ACC112 (cell line): ENCODE results near the gene GFRA3.

Source experiments
- H2AFZ ChIP-seq: fragments of 200-600 bp; sonication (generic); one replicate; pipeline ENCODE4 v1.6.0; 2017; ENCODE audit warnings: antibody characterized with exemption, low read length; ENCODE audit not compliant: unreplicated experiment
- H3K27ac ChIP-seq: fragments of 200-600 bp; sonication (generic); 2 replicates; pipeline ENCODE4 v1.5.1; 2014; ENCODE audit warnings: low read depth, mild to moderate bottlenecking, antibody characterized with exemption, low read length, moderate library complexity
- H3K27me3 ChIP-seq: fragments of 200-600 bp; sonication (generic); 2 replicates; pipeline ENCODE4 v1.6.1; 2014; ENCODE audit warnings: mild to moderate bottlenecking, antibody characterized with exemption, low read length, moderate library complexity, mixed read lengths; ENCODE audit not compliant: insufficient read depth
- H3K36me3 ChIP-seq: fragments of 200-600 bp; sonication (generic); 2 replicates; pipeline ENCODE4 v1.6.1; 2016; ENCODE audit warnings: mild to moderate bottlenecking, antibody characterized with exemption, low read length, moderate library complexity, mixed read lengths; ENCODE audit not compliant: insufficient read depth
- H3K4me1 ChIP-seq: fragments of 200-600 bp; sonication (generic); one replicate; pipeline ENCODE4 v1.6.1; 2016; ENCODE audit warnings: low read length, mixed read lengths; ENCODE audit not compliant: insufficient read depth, unreplicated experiment, control insufficient read depth
- H3K4me3 ChIP-seq: fragments of 200-600 bp; sonication (generic); 2 replicates; pipeline ENCODE4 v1.5.1; 2014; ENCODE audit warnings: mild to moderate bottlenecking, low read depth, low read length
- H3K79me2 ChIP-seq: fragments of 200-600 bp; sonication (generic); one replicate; pipeline ENCODE4 v1.6.0; 2016; ENCODE audit warnings: low read length; ENCODE audit not compliant: control insufficient read depth, unreplicated experiment, insufficient read depth

The GFRA3 gene

GRCh38 chr5:138276402-138277054, 2.1 kb upstream of the GFRA3 start:
- Histone ChIP-seq H3K79me2 (no peaks in the 10 kb centered on the region), H3K36me3 (no peaks in the 10 kb centered on the region), H2AFZ (no peak overlapping the region), H3K4me3 (no peak overlapping the region), H3K4me1 (no peaks in the 10 kb centered on the region), H3K27ac (no peak overlapping the region), H3K27me3 (peaks cover 20% of the 10 kb centered on the region)

- peaks cover 20% of the 10 kb centered on the region for H3K27me3 ChIP-seq
- H3K36me3 ChIP-seq = no peaks in the 10 kb centered on the region
- no peaks in the 10 kb centered on the region for H3K79me2 ChIP-seq
- no peaks in the 10 kb centered on the region for H3K4me1 ChIP-seq
- no peak overlapping the region for H3K4me3 ChIP-seq
- no peak overlapping the region for H3K27ac ChIP-seq
- H2AFZ ChIP-seq = no peak overlapping the region
These were observed 1.5 kb upstream of the GFRA3 start for GRCh38 chr5:138275895-138276294.

- H3K4me1 ChIP-seq = no peaks in the 10 kb centered on the region
- H2AFZ ChIP-seq = no peak overlapping the region
- H3K36me3 ChIP-seq = no peaks in the 10 kb centered on the region
- H3K4me3 ChIP-seq = no peak overlapping the region
- no peaks in the 10 kb centered on the region for H3K79me2 ChIP-seq
- no peak overlapping the region for H3K27ac ChIP-seq
- peaks cover 20% of the 10 kb centered on the region for H3K27me3 ChIP-seq
These were observed 960 bp upstream of the GFRA3 start for GRCh38 chr5:138275379-138275782.

- H3K27me3 ChIP-seq = peaks cover 20% of the 10 kb centered on the region
- no peak overlapping the region for H2AFZ ChIP-seq
- H3K4me3 ChIP-seq = peak overlapping the region; percentile 62
- no peaks in the 10 kb centered on the region for H3K79me2 ChIP-seq
- H3K36me3 ChIP-seq = no peaks in the 10 kb centered on the region
- H3K27ac ChIP-seq = no peak overlapping the region
- H3K4me1 ChIP-seq = no peaks in the 10 kb centered on the region
These were observed 610 bp downstream of the GFRA3 start for GRCh38 chr5:138273834-138274188.

GRCh38 chr5:138272681-138273080, 1.7 kb downstream of the GFRA3 start:
- Histone ChIP-seq H3K27ac (no peak overlapping the region), H3K4me3 (no peak overlapping the region), H2AFZ (no peak overlapping the region), H3K36me3 (no peaks in the 10 kb centered on the region), H3K27me3 (peaks cover 20% of the 10 kb centered on the region), H3K4me1 (no peaks in the 10 kb centered on the region), H3K79me2 (no peaks in the 10 kb centered on the region)

- Histone ChIP-seq H3K79me2 (no peaks in the 10 kb centered on the region), H3K36me3 (no peaks in the 10 kb centered on the region), H2AFZ (no peak overlapping the region), H3K4me1 (no peaks in the 10 kb centered on the region), H3K27ac (no peak overlapping the region), H3K4me3 (no peak overlapping the region), H3K27me3 (peaks cover 20% of the 10 kb centered on the region)
These were observed 3.1 kb downstream of the GFRA3 start for GRCh38 chr5:138271281-138271680.

- no peak overlapping the region for H3K4me3 ChIP-seq
- H3K27ac ChIP-seq = no peak overlapping the region
- H3K36me3 ChIP-seq = no peaks in the 10 kb centered on the region
- H3K27me3 ChIP-seq = no peaks in the 10 kb centered on the region
- H3K79me2 ChIP-seq = no peaks in the 10 kb centered on the region
- peaks cover under 1% of the 10 kb centered on the region for H3K4me1 ChIP-seq
- no peak overlapping the region for H2AFZ ChIP-seq
These were observed 10.2 kb downstream of the GFRA3 start for GRCh38 chr5:138264183-138264582.

- H3K4me3 ChIP-seq = no peak overlapping the region
- no peaks in the 10 kb centered on the region for H3K27me3 ChIP-seq
- H3K79me2 ChIP-seq = no peaks in the 10 kb centered on the region
- H3K36me3 ChIP-seq = no peaks in the 10 kb centered on the region
- peaks cover 4% of the 10 kb centered on the region for H3K4me1 ChIP-seq
- no peak overlapping the region for H3K27ac ChIP-seq
- H2AFZ ChIP-seq = no peak overlapping the region
These were observed 10.8 kb downstream of the GFRA3 start for GRCh38 chr5:138263581-138263980.

GRCh38 chr5:138258704-138259292, 15.6 kb downstream of the GFRA3 start:
- H3K4me3 ChIP-seq = no peak overlapping the region
- H2AFZ ChIP-seq = no peak overlapping the region
- H3K79me2 ChIP-seq = no peaks in the 10 kb centered on the region
- H3K36me3 ChIP-seq = no peaks in the 10 kb centered on the region
- H3K27ac ChIP-seq = no peak overlapping the region
- peaks cover 4% of the 10 kb centered on the region for H3K4me1 ChIP-seq
- H3K27me3 ChIP-seq = no peaks in the 10 kb centered on the region

- Histone ChIP-seq H3K27me3 (peaks cover 6% of the 10 kb centered on the region), H3K4me1 (peaks cover 4% of the 10 kb centered on the region), H3K36me3 (no peaks in the 10 kb centered on the region), H3K27ac (no peak overlapping the region), H3K79me2 (no peaks in the 10 kb centered on the region), H3K4me3 (no peak overlapping the region), H2AFZ (no peak overlapping the region)
These were observed 16.8 kb downstream of the GFRA3 start for GRCh38 chr5:138257583-138257982.

GRCh38 chr5:138252944-138253343, 21.5 kb downstream of the GFRA3 start:
- Histone ChIP-seq H3K4me3 (no peak overlapping the region), H3K4me1 (no peaks in the 10 kb centered on the region), H3K27me3 (peaks cover 6% of the 10 kb centered on the region), H2AFZ (no peak overlapping the region), H3K27ac (no peak overlapping the region), H3K36me3 (no peaks in the 10 kb centered on the region), H3K79me2 (no peaks in the 10 kb centered on the region)
